ENCODE measurements around the gene MTHFD1L.
A peak's percentile ranks its signal among the peaks of the same experiment; 100 is the strongest.

MTHFD1L gene

GRCh38 chr6:150994026-150994425 lies 128.5 kb downstream of the MTHFD1L start:
- no peak for DNase-seq

DNA sequence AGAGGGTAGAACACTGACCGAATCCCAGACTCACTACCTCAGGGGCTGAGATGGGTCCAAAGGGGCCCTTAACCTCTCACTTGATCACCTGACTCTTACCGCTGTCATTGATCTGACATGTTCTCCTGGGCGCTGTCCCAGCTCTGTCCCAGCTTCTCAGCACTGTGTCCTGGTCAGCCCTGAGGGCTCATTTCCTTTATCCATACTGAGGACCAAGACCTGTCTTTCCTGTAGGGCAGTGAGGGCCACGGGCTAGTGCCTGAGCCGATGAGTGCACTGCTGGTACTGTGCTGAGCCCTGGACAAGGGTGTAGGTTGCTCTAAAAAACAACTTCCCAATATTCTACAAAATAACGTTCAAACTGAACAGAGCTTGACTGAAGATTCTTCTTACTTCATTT lies 131.5 kb downstream of the MTHFD1L start:
- no peak for DNase-seq

- DNase-seq: no peak
These were observed 133.6 kb downstream of the MTHFD1L start for GRCh38 chr6:150999107-150999506.

GRCh38 chr6:150999576-150999975 lies 134.1 kb downstream of the MTHFD1L start:
- no peak for DNase-seq

DNA sequence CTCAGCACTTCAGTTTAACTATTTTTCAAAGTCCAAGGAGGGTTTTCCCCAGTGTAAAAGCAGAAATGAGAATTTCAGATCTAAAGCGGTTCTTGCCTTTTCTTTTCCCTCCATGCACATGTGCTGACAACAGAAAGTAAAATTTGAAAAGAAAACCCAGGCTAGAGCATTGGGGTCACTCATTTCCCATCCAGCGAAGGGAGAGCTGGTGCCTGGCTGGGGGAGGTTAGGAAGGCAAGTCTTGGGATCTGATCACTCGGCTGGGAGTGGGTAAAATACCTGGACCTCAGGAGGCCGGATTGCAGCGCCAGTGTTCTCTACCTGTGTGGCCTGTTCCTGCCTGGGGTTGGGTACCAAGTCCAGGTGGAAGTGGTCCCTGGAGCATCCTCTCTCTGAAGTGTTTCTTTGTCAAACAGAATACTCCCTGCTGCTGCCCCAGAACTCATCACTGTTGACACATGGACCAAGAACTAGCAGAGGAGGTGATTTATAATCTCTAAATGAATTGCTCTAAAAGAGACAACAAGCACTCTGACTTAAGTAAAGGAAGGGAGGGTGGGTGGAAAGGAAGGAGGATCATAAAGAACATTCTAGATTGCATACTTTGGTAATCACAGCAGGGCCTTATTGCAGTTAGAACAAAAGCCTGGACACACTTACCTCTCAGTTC lies 136.0 kb downstream of the MTHFD1L start:
- DNase-seq: no peak

GRCh38 chr6:151002057-151002450 lies 136.6 kb downstream of the MTHFD1L start:
- DNase-seq: no peak

DNA sequence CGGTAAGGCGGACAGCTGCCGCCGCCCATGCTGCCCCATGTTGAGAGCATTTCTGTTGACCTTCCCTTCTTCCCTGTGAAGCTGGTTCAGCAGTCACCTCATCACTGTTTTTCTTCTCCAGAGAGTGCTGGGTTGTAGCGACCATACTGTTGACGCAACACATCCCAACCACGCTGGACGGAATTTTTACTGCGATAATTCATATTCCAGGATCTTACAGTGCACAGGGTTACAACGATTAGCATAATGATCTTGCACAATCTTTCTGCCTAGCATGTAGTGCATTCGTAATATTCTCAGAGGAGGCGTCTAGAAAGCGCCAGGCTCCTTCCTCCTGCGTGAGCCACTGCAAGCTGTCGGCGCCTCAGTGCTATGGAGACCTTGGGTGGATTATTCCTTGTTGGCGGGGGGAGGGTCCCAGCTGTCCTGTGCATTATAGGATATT lies 137.0 kb downstream of the MTHFD1L start:
- no peak for DNase-seq

GRCh38 chr6:151004383-151005024 lies 139.0 kb downstream of the MTHFD1L start:
- DNase-seq: peak; percentile 82

GRCh38 chr6:151005164-151005563 lies 139.7 kb downstream of the MTHFD1L start:
- DNase-seq: no peak

GRCh38 chr6:151005896-151006632 lies 140.6 kb downstream of the MTHFD1L start:
- DNase-seq: no peak

GRCh38 chr6:151007076-151007475 lies 141.6 kb downstream of the MTHFD1L start:
- DNase-seq: no peak

GRCh38 chr6:151007922-151008321 lies 142.4 kb downstream of the MTHFD1L start:
- no peak for DNase-seq

- DNase-seq: no peak
These were observed 142.9 kb downstream of the MTHFD1L start for GRCh38 chr6:151008425-151008824.

GRCh38 chr6:151009576-151009975 lies 144.1 kb downstream of the MTHFD1L start:
- no peak for DNase-seq

GRCh38 chr6:151010071-151010470 lies 144.6 kb downstream of the MTHFD1L start:
- DNase-seq: no peak

GRCh38 chr6:151012321-151013294 lies 147.1 kb downstream of the MTHFD1L start:
- DNase-seq: no peak

- peak; percentile 84 for DNase-seq
These were observed 149.1 kb downstream of the MTHFD1L start for GRCh38 chr6:151014404-151015100.

- DNase-seq: no peak
These were observed 149.7 kb downstream of the MTHFD1L start for GRCh38 chr6:151015101-151015700.

DNA sequence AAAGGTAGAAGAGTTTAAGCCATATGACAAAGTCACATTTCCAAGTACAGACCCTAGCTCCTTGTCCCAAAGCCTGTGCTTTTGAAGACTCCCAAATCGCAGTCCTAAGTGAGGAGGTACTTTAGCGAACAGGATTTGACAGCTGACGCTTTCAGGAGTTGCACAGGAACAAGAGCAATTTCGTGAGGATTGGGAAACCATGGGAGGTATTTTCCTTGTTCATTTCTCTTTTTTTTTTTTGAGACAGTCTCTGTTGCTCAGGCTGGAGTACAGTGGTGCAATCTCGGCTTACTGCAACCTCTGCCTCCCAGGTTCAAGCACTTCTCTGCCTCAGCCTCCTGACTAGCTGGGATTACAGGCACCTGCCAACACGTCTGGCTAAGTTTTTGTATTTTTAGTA lies 150.6 kb downstream of the MTHFD1L start:
- no peak for DNase-seq

DNA sequence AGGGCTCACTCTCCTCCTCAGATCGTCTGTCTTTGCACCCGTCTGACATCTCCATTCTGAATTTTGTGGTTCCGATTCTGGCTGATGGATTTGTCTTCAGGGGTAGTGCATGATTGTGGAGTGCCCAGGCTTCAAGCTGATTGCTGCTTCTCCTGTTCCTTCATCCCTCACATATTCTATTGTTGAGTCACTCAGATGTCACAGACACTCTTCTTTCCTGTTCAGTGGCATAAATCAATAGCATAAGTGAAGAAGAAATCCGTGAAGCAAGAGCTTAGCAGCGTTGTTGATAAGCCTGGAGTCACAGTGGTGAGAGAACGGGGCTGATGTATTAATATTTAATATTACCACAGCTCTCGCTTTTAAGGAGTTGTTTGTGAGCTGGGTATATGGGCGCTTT lies 152.5 kb downstream of the MTHFD1L start:
- no peak for DNase-seq

GRCh38 chr6:151018911-151019782 lies 153.6 kb downstream of the MTHFD1L start:
- DNase-seq: no peak

Data from NCI-H1105 treated with DMSO at 0.1 percent for 48 hours (cell line).